Gastroesophageal sphincter (tissue), 4 donors: ENCODE measurements around the gene HDLBP. TPM values are rescaled to one million over a fixed set of nuclear protein-coding genes. Genes with fewer than 3 reads are reported as not detected.
"Not testable (repeated sequence)": the region's sequence is repeated elsewhere in the genome, so short reads cannot be mapped to it uniquely, and the experiment has no call there.

Experiments used
- ATAC-seq: fragments of 150-250 bp; one replicate; pipeline ENCODE4 v1.9.1; 2016; ENCODE audit warnings: mild to moderate bottlenecking, moderate library complexity
- H3K27ac ChIP-seq, 4 donors: fragments of 200-600 bp; sonication (generic) in 3 of 4; 1 replicate in 3 of 4; 2 replicates in 1 of 4; pipeline ENCODE4 v1.5.1; 2016 to 2019
- H3K27me3 ChIP-seq: fragments of 200-600 bp; sonication (generic); one replicate; pipeline ENCODE4 v1.5.1; 2019
- H3K36me3 ChIP-seq, 2 donors: fragments of 200-600 bp; sonication (generic); one replicate each; pipeline ENCODE4 v1.5.1; 2019; ENCODE audit warnings: control low read depth in 1 of 2
- H3K4me1 ChIP-seq, 3 donors: fragments of 200-600 bp; sonication (generic); 1 replicate in 2 of 3; 2 replicates in 1 of 3; pipeline ENCODE4 v1.5.1; 2016 to 2019; ENCODE audit warnings: control low read depth in 2 of 3
- H3K4me3 ChIP-seq, 2 donors: fragments of 200-600 bp; sonication (generic); one replicate each; pipeline ENCODE4 v1.5.1; 2019; ENCODE audit warnings: mild to moderate bottlenecking in 1 of 2, moderate library complexity in 1 of 2
- H3K9me3 ChIP-seq, 3 donors: fragments of 200-600 bp; sonication (generic); one replicate each; pipeline ENCODE4 v1.5.1; 2017 to 2019; ENCODE audit warnings: control low read depth in 2 of 3
- EP300 ChIP-seq: sonication (generic); formaldehyde crosslinking; IDR thresholded peaks from one replicate; pipeline ENCODE4 v1.6.1; 2017; ENCODE audit warnings: antibody characterized with exemption, mild to moderate bottlenecking
- POLR2A ChIP-seq, 2 donors: fragments of 450-650 bp; IDR thresholded peaks; one replicate each; pipeline ENCODE4 v1.6.1; 2017; ENCODE audit warnings: antibody characterized with exemption in 2 of 2, mild to moderate bottlenecking in 2 of 2, moderate library complexity in 1 of 2
- POLR2AphosphoS5 ChIP-seq: sonication (generic); formaldehyde crosslinking; IDR thresholded peaks from one replicate; pipeline ENCODE4 v1.6.1; 2017; ENCODE audit warnings: antibody characterized with exemption
- WGBS, 2 donors: methylation state at CpG; one replicate each; pipeline ENCODE4 v1.1.5; 2018; ENCODE audit warnings: low coverage in 1 of 2; 5-methylcytosine and 5-hydroxymethylcytosine counted together
- total RNA-seq, 4 donors: library from RNA; depleted of rRNA; stranded (reverse); fragments of >200 nt; gene quantifications; one replicate each; pipeline ENCODE4 v1.1.0, GENCODE V29; 2016
- TF ChIP-seq, protein P1 (sequence below), 4 experiments: fragments of 200-600 bp in 2 of 4; fragments of 450-650 bp in 2 of 4; sonication (generic) in 1 of 4; IDR thresholded peaks; one replicate each; pipeline ENCODE4 v1.5.1; 2017 to 2019; ENCODE audit warnings: antibody characterized with exemption in 4 of 4, mild to moderate bottlenecking in 2 of 4, moderate library complexity in 2 of 4

Gene HDLBP
- total RNA-seq, 4 donors from 2014 or later = 279 to 367 (median 295) TPM

DNA sequence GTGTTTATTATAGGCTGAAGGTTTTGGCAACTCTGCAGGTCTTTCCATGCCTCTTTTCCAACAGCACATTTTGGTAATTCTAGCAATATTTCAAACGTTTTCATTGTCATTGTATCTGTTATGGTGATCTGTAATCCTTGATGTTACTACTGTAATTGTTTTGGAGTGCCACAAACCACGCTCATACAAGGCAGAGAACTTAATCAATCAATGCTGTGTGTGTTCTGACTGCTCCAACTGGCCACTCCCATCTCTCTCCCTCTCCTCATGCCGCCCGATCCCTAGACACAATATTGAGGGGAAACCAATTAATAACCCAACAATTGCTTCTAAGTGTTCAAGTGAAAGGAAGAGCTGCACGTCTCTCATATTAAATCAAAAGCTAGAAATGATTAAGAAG is 32.9 kb downstream of the HDLBP start:
- Histone ChIP-seq H3K9me3 (no peaks in the 10 kb centered on the region), H3K27me3 (no peaks in the 10 kb centered on the region), H3K27ac (no peak overlapping the region), H3K4me1 (peaks cover 0 to 46% (median 0%) of the 10 kb centered on the region in 3 donors), H3K4me3 (no peak overlapping the region), H3K36me3 (no peaks in the 10 kb centered on the region)
- 7 to 30% methylated on average over 2 to 5 of the region's 5 CpGs for WGBS, 2 donors
- ATAC-seq = no peak
- TF ChIP-seq EP300 (no peak), POLR2A (IDR thresholded peaks at IDR 0.05) (no peak), POLR2AphosphoS5 (no peak)
- TF ChIP-seq, protein P1, sequence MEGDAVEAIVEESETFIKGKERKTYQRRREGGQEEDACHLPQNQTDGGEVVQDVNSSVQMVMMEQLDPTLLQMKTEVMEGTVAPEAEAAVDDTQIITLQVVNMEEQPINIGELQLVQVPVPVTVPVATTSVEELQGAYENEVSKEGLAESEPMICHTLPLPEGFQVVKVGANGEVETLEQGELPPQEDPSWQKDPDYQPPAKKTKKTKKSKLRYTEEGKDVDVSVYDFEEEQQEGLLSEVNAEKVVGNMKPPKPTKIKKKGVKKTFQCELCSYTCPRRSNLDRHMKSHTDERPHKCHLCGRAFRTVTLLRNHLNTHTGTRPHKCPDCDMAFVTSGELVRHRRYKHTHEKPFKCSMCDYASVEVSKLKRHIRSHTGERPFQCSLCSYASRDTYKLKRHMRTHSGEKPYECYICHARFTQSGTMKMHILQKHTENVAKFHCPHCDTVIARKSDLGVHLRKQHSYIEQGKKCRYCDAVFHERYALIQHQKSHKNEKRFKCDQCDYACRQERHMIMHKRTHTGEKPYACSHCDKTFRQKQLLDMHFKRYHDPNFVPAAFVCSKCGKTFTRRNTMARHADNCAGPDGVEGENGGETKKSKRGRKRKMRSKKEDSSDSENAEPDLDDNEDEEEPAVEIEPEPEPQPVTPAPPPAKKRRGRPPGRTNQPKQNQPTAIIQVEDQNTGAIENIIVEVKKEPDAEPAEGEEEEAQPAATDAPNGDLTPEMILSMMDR (IDR thresholded peaks at IDR 0.05) = no peak

DNA sequence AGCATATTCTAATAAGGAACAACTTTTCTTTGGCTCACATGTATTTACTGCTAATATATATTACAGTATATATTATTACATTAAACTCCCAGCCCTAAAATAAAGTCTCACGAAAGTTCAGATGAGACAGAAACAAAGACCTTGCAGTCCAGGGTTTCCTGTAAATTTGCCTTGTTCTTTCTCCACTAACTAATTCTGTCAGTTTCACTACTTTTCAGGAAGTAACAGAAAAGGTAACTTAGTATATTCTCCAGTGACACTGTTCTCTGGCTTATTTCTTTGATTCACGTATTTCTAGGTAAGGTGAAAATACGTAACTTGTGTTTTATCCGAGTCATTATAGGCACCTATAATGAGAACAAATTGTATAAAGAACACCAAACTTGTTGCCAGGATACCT is 35.2 kb downstream of the HDLBP start:
- H3K27me3 ChIP-seq = no peaks in the 10 kb centered on the region
- TF ChIP-seq EP300 (no peak), POLR2A (IDR thresholded peaks at IDR 0.05) (no peak), POLR2AphosphoS5 (no peak)
- TF ChIP-seq, protein P1 (IDR thresholded peaks at IDR 0.05) = no peak
- H3K4me3 ChIP-seq = no peak overlapping the region
- H3K4me1 ChIP-seq = peaks cover 0 to 46% (median 0%) of the 10 kb centered on the region in 3 donors
- H3K27ac ChIP-seq = no peak overlapping the region
- no peaks in the 10 kb centered on the region for H3K9me3 ChIP-seq
- ATAC-seq = no peak
- WGBS, 2 donors = 47 to 88% methylated on average over 4 of the region's 4 CpGs
- H3K36me3 ChIP-seq = no peaks in the 10 kb centered on the region

DNA sequence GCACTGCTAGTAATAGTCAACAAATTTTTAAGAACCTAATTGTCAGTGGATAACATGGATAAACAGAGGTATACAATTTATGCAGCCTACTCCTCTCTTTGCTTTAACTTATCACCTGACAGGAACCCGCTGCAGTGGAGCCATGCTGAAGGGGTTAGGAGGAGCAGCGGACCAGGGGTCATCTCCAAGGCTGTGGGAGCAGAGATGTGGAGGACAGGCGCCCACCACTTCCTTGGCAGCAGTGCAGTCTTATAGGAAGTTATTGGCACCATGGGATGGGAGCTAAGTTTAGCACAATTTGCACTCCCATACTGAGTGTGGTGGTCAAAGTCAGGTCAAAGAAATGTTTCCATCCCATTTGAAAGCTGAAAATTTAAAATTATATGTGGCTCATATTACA is 35.6 kb downstream of the HDLBP start:
- no peak for ATAC-seq
- Histone ChIP-seq H3K36me3 (no peaks in the 10 kb centered on the region), H3K4me3 (no peak overlapping the region), H3K9me3 (no peaks in the 10 kb centered on the region), H3K27ac (no peak overlapping the region), H3K27me3 (no peaks in the 10 kb centered on the region), H3K4me1 (peaks cover 0 to 46% (median 0%) of the 10 kb centered on the region in 3 donors)
- WGBS, 2 donors = 66% methylated on average over 3 of the region's 3 CpGs; no CpG with 5 or more reads in 1 of the 2 donors
- TF ChIP-seq, protein P1 (IDR thresholded peaks at IDR 0.05) = no peak
- no peak for TF ChIP-seq POLR2A (IDR thresholded peaks at IDR 0.05)

DNA sequence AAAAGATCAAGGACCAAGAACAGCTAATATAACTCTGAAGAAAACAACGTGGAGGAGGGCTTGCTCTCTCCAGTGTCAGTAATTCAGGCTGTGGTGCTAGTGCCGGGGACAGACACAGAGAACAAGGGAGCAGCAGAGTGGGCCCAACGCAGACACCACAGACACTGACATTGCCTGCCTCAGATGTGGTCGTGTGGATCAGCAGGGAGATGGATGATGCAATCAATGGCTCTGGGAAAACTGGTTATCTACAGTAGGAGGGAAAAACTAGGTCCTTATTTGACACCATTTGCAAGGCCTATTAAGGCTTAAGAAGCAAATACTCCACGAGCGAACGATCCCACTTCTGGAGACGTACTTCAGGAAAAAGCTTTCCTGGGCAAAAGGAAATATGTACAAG is 36.1 kb downstream of the HDLBP start:
- Histone ChIP-seq H3K27me3 (no peaks in the 10 kb centered on the region), H3K27ac (no peak overlapping the region), H3K4me1 (peaks cover 0 to 46% (median 0%) of the 10 kb centered on the region in 3 donors), H3K9me3 (no peaks in the 10 kb centered on the region), H3K4me3 (no peak overlapping the region), H3K36me3 (no peaks in the 10 kb centered on the region)
- TF ChIP-seq POLR2A (IDR thresholded peaks at IDR 0.05) = no peak
- TF ChIP-seq, protein P1 (IDR thresholded peaks at IDR 0.05) = no peak
- no peak for TF ChIP-seq EP300
- no peak for TF ChIP-seq POLR2AphosphoS5
- WGBS, 2 donors = 72 to 77% methylated on average over 8 of the region's 8 CpGs
- no peak for ATAC-seq

DNA sequence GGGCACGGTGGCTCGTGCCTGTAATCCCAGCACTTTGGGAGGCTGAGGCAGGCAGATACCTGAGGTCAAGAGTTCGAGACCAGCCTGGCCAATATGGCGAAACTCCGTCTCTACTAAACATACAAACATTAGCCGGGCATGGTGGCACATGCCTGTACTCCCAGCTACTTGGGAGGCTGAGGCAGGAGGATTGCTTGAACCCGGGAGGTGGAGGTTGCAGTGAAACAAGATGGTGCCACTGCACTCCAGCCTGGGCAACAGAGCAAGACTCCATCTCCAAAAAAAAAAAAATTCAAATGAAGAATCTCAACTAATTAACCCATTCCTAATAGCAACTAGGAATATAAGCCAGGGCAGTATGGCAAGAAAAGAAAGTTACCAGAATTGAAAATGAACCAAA is 37.2 kb downstream of the HDLBP start:
- not testable (repeated sequence) for H3K36me3 ChIP-seq, H3K27me3 ChIP-seq, ATAC-seq, H3K4me3 ChIP-seq, H3K9me3 ChIP-seq, H3K27ac ChIP-seq
- 85 to 94% methylated on average over 2 to 6 of the region's 7 CpGs for WGBS, 2 donors
- H3K4me1 ChIP-seq = peaks cover 0 to 49% (median 3%) of the 10 kb centered on the region in 3 donors
